GM18499 (cell line): Measurements from ENCODE around the gene IRS2.

Source experiments
- ATAC-seq: cut with Tn5 transposase; IDR thresholded peaks from one replicate; pipeline ENCODE4 v1.9.1; 2021; ENCODE audit warnings: moderate number of reproducible peaks; ENCODE audit not compliant: insufficient read depth, unreplicated experiment

The IRS2 gene

GRCh38 chr13:109781384-109782065 lies 4.9 kb downstream of the IRS2 start:
- no peak for ATAC-seq

GRCh38 chr13:109780845-109781383 lies 5.5 kb downstream of the IRS2 start:
- ATAC-seq, result no peak

GRCh38 chr13:109779876-109780510 lies 6.4 kb downstream of the IRS2 start:
- ATAC-seq, result no peak

GRCh38 chr13:109779074-109779473 lies 7.3 kb downstream of the IRS2 start:
- ATAC-seq, result no peak

GRCh38 chr13:109778102-109778542 lies 8.3 kb downstream of the IRS2 start:
- no peak for ATAC-seq

- ATAC-seq, result no peak
These were observed 9.8 kb downstream of the IRS2 start for GRCh38 chr13:109776575-109776974.

GRCh38 chr13:109773786-109774185 lies 12.6 kb downstream of the IRS2 start:
- ATAC-seq, result no peak

GRCh38 chr13:109773276-109773675 lies 13.1 kb downstream of the IRS2 start:
- no peak for ATAC-seq

- ATAC-seq, result no peak
These were observed 14.5 kb downstream of the IRS2 start for GRCh38 chr13:109771926-109772325.

GRCh38 chr13:109770436-109770835 lies 15.9 kb downstream of the IRS2 start:
- no peak for ATAC-seq

GRCh38 chr13:109769921-109770320 lies 16.5 kb downstream of the IRS2 start:
- no peak for ATAC-seq

- no peak for ATAC-seq
These were observed 17.1 kb downstream of the IRS2 start for GRCh38 chr13:109769275-109769674.

- ATAC-seq, result no peak
These were observed 17.8 kb downstream of the IRS2 start for GRCh38 chr13:109768616-109769015.

GRCh38 chr13:109768176-109768575 lies 18.2 kb downstream of the IRS2 start:
- no peak for ATAC-seq

- ATAC-seq, result no peak
These were observed 19.4 kb downstream of the IRS2 start for GRCh38 chr13:109767023-109767422.

GRCh38 chr13:109764470-109765291 lies 21.7 kb downstream of the IRS2 start:
- ATAC-seq, result no peak

- ATAC-seq, result no peak
These were observed 22.3 kb downstream of the IRS2 start for GRCh38 chr13:109764045-109764444.

- ATAC-seq, result no peak
These were observed 23.6 kb downstream of the IRS2 start for GRCh38 chr13:109762791-109763190.

- ATAC-seq, result no peak
These were observed 24.7 kb downstream of the IRS2 start for GRCh38 chr13:109761695-109762094.

GRCh38 chr13:109760951-109761350 lies 25.4 kb downstream of the IRS2 start:
- no peak for ATAC-seq

- ATAC-seq, result no peak
These were observed 26.0 kb downstream of the IRS2 start for GRCh38 chr13:109760402-109760801.
